ENCODE results near the gene ENPP6. TPM values are rescaled to one million over a fixed set of nuclear protein-coding genes. Genes with fewer than 3 reads are reported as not detected.
"Not testable (repeated sequence)": the region's sequence is repeated elsewhere in the genome, so short reads cannot be mapped to it uniquely, and the experiment has no call there.

ENPP6 gene
- total RNA-seq, 1 donor from 2014 or later, result 0.41 TPM

GRCh38 chr4:184150102-184150839 lies 67.4 kb downstream of the ENPP6 start:
- intact Hi-C loops (cut with micrococcal nuclease), result no loop called here
- peaks cover 1% of the 10 kb centered on the region for H3K27me3 Mint-ChIP-seq (ENCODE audit: low read depth)
- H3K36me3 Mint-ChIP-seq (ENCODE audit: low read depth), result no peaks in the 10 kb centered on the region
- no peak for DNase-seq (ENCODE audit: low spot score)
- peaks cover 12% of the 10 kb centered on the region for H3K4me1 Mint-ChIP-seq (ENCODE audit: low read depth)
- H3K4me3 Mint-ChIP-seq (ENCODE audit: low read depth), result no peak overlapping the region
- no peak overlapping the region for H3K27ac Mint-ChIP-seq
- H3K9me3 Mint-ChIP-seq, result no peaks in the 10 kb centered on the region

DNA sequence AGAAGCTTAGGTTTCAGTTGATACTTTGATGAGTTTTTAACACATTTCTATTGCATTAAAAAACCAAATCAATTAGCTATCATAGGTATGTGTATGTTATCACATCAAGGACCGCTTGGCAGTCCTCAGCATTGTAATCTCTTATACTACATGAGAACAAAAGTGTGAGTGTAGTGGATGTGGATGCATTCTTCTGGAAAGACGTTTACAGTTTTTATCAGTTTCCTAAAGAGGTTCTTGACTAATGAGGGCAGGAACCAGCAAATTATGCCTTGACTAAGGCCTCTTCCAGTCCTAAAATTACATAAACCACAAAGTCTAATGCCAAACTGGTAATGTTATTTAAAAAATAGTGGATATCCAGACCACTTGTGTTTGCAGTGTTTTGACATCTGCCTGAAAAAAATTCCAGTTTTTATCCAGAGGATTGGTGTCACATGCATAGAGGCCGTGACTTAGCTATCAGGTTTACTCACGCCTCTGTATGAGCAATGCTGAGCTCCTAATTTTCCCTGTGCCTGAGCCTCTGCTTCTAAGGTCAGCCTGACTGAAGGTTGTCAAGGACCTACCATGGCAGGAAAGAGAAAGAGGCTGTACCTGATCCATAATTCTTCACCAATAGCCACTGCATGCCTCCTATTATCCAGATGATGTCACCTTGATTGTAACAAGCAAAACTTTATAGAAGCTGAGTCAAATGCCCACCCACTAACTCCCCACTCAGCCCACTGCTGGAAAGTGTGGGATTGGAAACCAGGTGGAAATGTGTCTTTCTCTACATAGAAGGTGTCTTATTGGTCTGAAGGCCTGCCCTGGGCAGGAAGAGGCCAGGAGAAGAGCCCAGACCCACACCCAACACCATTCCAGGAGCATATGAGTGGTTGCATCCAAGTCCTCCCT lies 68.7 kb downstream of the ENPP6 start:
- no peaks in the 10 kb centered on the region for H3K9me3 Mint-ChIP-seq
- no peak for DNase-seq (ENCODE audit: low spot score)
- no peaks in the 10 kb centered on the region for H3K27me3 Mint-ChIP-seq (ENCODE audit: low read depth)
- intact Hi-C loops (cut with micrococcal nuclease), result no loop called here
- H3K36me3 Mint-ChIP-seq (ENCODE audit: low read depth), result no peaks in the 10 kb centered on the region
- no peak overlapping the region for H3K27ac Mint-ChIP-seq
- peaks cover 12% of the 10 kb centered on the region for H3K4me1 Mint-ChIP-seq (ENCODE audit: low read depth)
- no peak overlapping the region for H3K4me3 Mint-ChIP-seq (ENCODE audit: low read depth)

GRCh38 chr4:184147858-184148737 lies 69.6 kb downstream of the ENPP6 start:
- DNase-seq (ENCODE audit: low spot score), result no peak
- peaks cover 12% of the 10 kb centered on the region for H3K4me1 Mint-ChIP-seq (ENCODE audit: low read depth)
- no peak overlapping the region for H3K4me3 Mint-ChIP-seq (ENCODE audit: low read depth)
- H3K9me3 Mint-ChIP-seq, result no peaks in the 10 kb centered on the region
- intact Hi-C loops (cut with micrococcal nuclease), result no loop called here
- no peak overlapping the region for H3K27ac Mint-ChIP-seq
- no peaks in the 10 kb centered on the region for H3K27me3 Mint-ChIP-seq (ENCODE audit: low read depth)
- no peaks in the 10 kb centered on the region for H3K36me3 Mint-ChIP-seq (ENCODE audit: low read depth)

- H3K4me1 Mint-ChIP-seq (ENCODE audit: low read depth), result peaks cover 12% of the 10 kb centered on the region
- H3K9me3 Mint-ChIP-seq, result no peaks in the 10 kb centered on the region
- no peaks in the 10 kb centered on the region for H3K36me3 Mint-ChIP-seq (ENCODE audit: low read depth)
- no peak overlapping the region for H3K27ac Mint-ChIP-seq
- intact Hi-C loops (cut with micrococcal nuclease), result no loop called here
- H3K27me3 Mint-ChIP-seq (ENCODE audit: low read depth), result no peaks in the 10 kb centered on the region
- DNase-seq (ENCODE audit: low spot score), result no peak
- no peak overlapping the region for H3K4me3 Mint-ChIP-seq (ENCODE audit: low read depth)
Measured at GRCh38 chr4:184146951-184147350, 70.7 kb downstream of the ENPP6 start.

- intact Hi-C loops (cut with micrococcal nuclease), result no loop called here
- no peak for DNase-seq (ENCODE audit: low spot score)
- Mint-ChIP-seq H3K9me3 (no peaks in the 10 kb centered on the region), H3K4me1 (ENCODE audit: low read depth) (peaks cover 12% of the 10 kb centered on the region), H3K27me3 (ENCODE audit: low read depth) (no peaks in the 10 kb centered on the region), H3K36me3 (ENCODE audit: low read depth) (no peaks in the 10 kb centered on the region), H3K27ac (no peak overlapping the region), H3K4me3 (ENCODE audit: low read depth) (no peak overlapping the region)
Measured at GRCh38 chr4:184145596-184145995, 72.1 kb downstream of the ENPP6 start.

DNA sequence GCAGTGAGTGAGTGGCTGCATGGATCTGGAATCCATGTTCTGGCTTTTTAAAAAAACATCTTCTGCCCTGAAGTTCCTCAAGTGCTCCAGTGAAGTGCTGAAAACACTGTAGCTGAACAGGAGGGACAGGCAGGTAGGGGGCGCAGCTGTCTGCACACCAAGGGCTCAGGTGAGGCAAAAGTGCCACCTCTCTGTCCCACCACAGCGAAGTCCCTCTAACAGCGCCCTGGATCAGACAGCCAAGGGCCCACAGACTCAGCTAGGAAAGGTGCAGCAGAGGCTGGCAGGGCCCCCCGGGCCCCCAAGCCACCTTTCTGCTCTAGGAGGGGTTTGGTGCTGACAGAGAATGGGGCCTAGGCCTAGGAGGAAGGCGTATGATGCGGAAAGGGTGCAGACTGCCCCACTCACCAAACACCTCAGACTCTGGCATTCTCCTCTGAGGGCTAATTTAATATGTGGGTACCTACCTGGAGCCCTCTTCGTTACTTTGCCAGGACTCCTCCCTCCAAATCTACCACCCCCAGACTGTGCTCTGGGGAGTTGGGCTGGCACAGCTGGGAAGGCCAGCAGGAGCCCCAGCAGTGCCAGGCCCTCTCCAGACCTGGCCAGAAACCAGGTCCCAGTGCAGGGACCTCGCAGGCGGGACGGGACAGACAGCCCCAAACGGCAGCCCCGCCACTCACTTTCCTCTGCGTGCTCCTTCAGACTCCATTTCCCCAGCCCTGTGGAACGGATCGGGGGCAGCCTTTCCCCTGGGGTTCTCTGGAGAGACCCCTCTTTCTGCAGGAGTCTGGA lies 73.7 kb downstream of the ENPP6 start:
- Mint-ChIP-seq H3K9me3 (peaks cover 3% of the 10 kb centered on the region), H3K36me3 (ENCODE audit: low read depth) (no peaks in the 10 kb centered on the region), H3K27me3 (ENCODE audit: low read depth) (no peaks in the 10 kb centered on the region), H3K4me1 (ENCODE audit: low read depth) (peaks cover 10% of the 10 kb centered on the region), H3K4me3 (ENCODE audit: low read depth) (no peak overlapping the region), H3K27ac (no peak overlapping the region)
- no peak for DNase-seq (ENCODE audit: low spot score)
- intact Hi-C loops (cut with micrococcal nuclease), result no loop called here

DNA sequence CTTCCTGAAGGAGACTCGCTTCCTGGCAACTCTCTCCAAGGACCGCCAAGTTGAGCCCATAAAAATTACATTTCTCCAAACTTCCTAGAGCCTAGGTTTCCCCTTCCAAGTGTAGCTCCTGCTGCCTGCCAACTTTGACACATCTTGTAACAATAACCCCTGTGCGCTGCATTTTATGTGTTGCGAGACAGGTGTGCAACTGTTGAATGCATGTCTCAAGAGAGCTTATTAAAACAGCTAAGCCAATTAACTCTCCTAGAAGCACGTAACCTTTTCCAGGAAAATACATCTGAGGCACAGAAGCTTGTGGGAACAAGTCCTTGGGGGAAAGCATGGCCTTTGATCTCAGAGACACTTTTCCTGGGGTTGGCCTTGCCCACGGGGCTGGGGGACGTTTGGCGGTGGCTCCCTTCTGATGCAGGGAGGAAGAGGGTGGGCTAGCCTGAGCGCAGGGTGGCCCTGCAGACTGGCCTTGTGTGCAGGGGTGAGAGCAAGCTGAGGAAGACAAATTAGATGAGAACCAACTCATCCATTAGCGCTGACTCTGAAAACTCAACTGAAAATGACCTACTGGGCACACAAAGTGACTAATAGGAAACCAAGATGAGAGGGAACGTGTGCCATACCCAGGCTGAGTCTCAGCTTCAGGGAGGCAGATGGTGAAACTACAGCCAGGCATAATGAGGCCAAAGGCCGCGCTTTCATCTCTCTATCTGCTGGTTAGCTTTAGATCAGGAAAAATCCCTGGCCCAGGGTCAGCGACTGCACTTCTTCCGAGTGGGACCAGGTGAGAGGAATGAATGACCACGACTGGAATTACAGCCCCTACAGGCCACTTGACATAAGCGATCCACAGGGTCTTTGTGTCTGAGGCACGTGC lies 75.3 kb downstream of the ENPP6 start:
- H3K27me3 Mint-ChIP-seq (ENCODE audit: low read depth), result no peaks in the 10 kb centered on the region
- no peaks in the 10 kb centered on the region for H3K36me3 Mint-ChIP-seq (ENCODE audit: low read depth)

DNA sequence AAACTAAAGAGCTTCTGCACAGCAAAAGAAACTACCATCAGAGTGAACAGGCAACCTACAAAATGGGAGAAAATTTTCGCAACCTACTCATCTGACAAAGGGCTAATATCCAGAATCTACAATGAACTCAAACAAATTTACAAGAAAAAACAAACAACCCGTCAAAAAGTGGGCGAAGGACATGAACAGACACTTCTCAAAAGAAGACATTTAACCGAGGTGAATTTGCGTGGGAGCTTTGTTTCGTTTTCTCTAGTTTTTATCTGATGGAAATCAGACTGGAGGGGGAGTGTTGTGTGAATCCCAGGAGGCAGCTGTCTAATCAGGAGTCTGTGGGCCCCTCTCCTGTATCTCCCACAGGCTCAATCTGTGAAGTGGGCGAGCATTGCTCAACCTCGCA lies 76.8 kb downstream of the ENPP6 start:
- H3K36me3 Mint-ChIP-seq (ENCODE audit: low read depth); H3K4me3 Mint-ChIP-seq (ENCODE audit: low read depth); H3K4me1 Mint-ChIP-seq (ENCODE audit: low read depth); DNase-seq (ENCODE audit: low spot score); intact Hi-C loops (cut with micrococcal nuclease); H3K27me3 Mint-ChIP-seq (ENCODE audit: low read depth); H3K27ac Mint-ChIP-seq: not testable (repeated sequence)
- H3K9me3 Mint-ChIP-seq, result peaks cover 23% of the 10 kb centered on the region

More for the DNA sequence above, 75.3 kb downstream of the ENPP6 start:
- Mint-ChIP-seq H3K4me3 (ENCODE audit: low read depth) (no peak overlapping the region), H3K4me1 (ENCODE audit: low read depth) (no peaks in the 10 kb centered on the region), H3K9me3 (peaks cover 9% of the 10 kb centered on the region), H3K27ac (no peak overlapping the region)
- no peak for DNase-seq (ENCODE audit: low spot score)
- intact Hi-C loops (cut with micrococcal nuclease), result no loop called here

- Mint-ChIP-seq H3K36me3 (ENCODE audit: low read depth) (no peaks in the 10 kb centered on the region), H3K9me3 (peaks cover 24% of the 10 kb centered on the region), H3K27me3 (ENCODE audit: low read depth) (peaks cover 18% of the 10 kb centered on the region), H3K4me3 (ENCODE audit: low read depth) (no peak overlapping the region), H3K4me1 (ENCODE audit: low read depth) (no peaks in the 10 kb centered on the region), H3K27ac (no peak overlapping the region)
- intact Hi-C loops (cut with micrococcal nuclease), result no loop called here
- no peak for DNase-seq (ENCODE audit: low spot score)
Measured at GRCh38 chr4:184136525-184136924, 81.1 kb downstream of the ENPP6 start.

DNA sequence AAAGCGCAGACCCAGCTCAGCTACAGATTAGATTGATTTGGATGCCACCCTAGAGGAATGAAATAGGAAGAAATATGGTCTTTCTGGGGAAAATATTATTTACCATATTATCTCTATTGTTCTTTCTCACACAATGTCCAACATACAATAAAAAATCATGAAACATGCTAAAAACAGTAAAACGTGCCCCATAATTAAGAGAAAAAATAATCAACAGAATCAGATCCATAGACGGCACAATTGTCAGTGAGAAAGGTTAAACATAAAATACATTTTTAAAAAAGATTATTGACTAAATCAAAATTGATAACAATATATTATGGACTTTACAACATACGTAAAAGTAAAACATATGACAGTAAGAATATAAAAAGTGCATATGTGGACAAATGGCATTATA lies 90.9 kb downstream of the ENPP6 start:
- H3K4me1 Mint-ChIP-seq (ENCODE audit: low read depth), result no peaks in the 10 kb centered on the region
- no peak overlapping the region for H3K4me3 Mint-ChIP-seq (ENCODE audit: low read depth)
- no peak for DNase-seq (ENCODE audit: low spot score)
- H3K27ac Mint-ChIP-seq, result no peak overlapping the region
- intact Hi-C loops (cut with micrococcal nuclease), result no loop called here
- H3K36me3 Mint-ChIP-seq (ENCODE audit: low read depth), result no peaks in the 10 kb centered on the region
- peaks cover 23% of the 10 kb centered on the region for H3K27me3 Mint-ChIP-seq (ENCODE audit: low read depth)
- H3K9me3 Mint-ChIP-seq, result no peaks in the 10 kb centered on the region

DNA sequence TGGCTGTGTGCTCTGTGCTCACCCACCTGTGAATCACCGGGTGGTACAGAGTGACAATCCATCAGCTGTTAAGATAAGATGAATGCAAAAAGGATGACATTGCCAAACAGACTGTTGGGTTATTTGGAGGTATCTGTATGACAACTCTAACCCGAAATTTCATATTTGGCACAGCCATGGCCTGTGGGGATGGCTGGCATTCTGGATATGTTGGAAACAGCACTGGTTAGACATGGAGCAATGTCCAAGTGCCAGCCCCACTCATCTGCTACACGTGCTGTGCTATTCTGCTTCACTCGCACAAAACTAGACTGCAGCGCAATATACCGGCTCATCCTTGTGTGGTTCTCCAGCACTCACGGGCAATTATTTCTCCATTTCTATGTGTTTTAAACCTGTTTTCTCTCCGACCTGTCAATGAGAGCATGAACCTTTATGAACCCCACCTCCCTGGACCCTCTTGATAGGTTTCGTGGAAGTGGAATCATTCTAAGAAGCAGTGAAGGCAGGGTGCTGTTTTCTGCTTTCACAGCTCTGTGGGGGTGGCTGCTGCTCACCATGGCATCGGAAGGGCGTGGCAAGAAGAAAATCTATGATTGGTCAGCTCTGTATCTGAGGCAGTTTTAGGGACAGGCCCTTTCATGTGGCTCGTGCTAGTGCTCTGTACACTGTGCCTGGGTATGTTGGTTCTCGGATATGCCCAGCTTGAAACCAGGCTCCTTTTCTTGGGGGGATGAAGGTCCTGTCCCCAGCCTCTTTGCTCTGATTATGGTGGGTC lies 94.9 kb downstream of the ENPP6 start:
- no peak overlapping the region for H3K27ac Mint-ChIP-seq
- no peak overlapping the region for H3K4me3 Mint-ChIP-seq (ENCODE audit: low read depth)
- intact Hi-C loops (cut with micrococcal nuclease), result no loop called here
- H3K27me3 Mint-ChIP-seq (ENCODE audit: low read depth), result peaks cover 14% of the 10 kb centered on the region
- H3K36me3 Mint-ChIP-seq (ENCODE audit: low read depth), result no peaks in the 10 kb centered on the region
- no peaks in the 10 kb centered on the region for H3K4me1 Mint-ChIP-seq (ENCODE audit: low read depth)
- DNase-seq (ENCODE audit: low spot score), result no peak
- H3K9me3 Mint-ChIP-seq, result no peaks in the 10 kb centered on the region
